Calu3 (cell line): ENCODE results near the gene PCNA. TPM values are rescaled to one million over a fixed set of nuclear protein-coding genes. Genes with fewer than 3 reads are reported as not detected.

ENCODE experiments used
- Bru-seq: library from RNA; stranded (reverse); fragments of 400-500 nt; gene quantifications from one replicate; lab custom pipeline; 2021; lab: Mats Ljungman, UMichigan
- BruChase-seq, 2 experiments: library from RNA; stranded (reverse); fragments of 400-500 nt; gene quantifications; one replicate each; lab custom pipeline; 2021; lab: Mats Ljungman, UMichigan
- BruUV-seq: library from RNA; stranded (reverse); fragments of 400-500 nt; replicated peaks from 2 replicates; lab custom pipeline; 2021; lab: Mats Ljungman, UMichigan
- CTCF ChIA-PET: fragments of 300-600 bp; sonication (Branson Sonifier 250); formaldehyde crosslinking; loops from one replicate; lab custom pipeline; 2022; ENCODE audit warnings: antibody characterized with exemption; lab: Charles Lee
- DNase-seq: peaks from one replicate; pipeline ENCODE4 v3.0.0; 2022
- H3K27ac Mint-ChIP-seq: one replicate; pipeline ENCODE4 v1.8.0; 2022; ENCODE audit warnings: mixed read lengths; ENCODE audit not compliant: unreplicated experiment
- H3K27me3 Mint-ChIP-seq: one replicate; pipeline ENCODE4 v1.8.0; 2022; ENCODE audit warnings: mixed read lengths; ENCODE audit not compliant: unreplicated experiment
- H3K36me3 Mint-ChIP-seq: one replicate; pipeline ENCODE4 v1.8.0; 2022; ENCODE audit warnings: mild to moderate bottlenecking, moderate library complexity, mixed read lengths; ENCODE audit not compliant: insufficient read depth, unreplicated experiment
- H3K4me1 Mint-ChIP-seq: one replicate; pipeline ENCODE4 v1.8.0; 2022; ENCODE audit warnings: mild to moderate bottlenecking, low read depth, mixed read lengths; ENCODE audit not compliant: unreplicated experiment
- H3K4me3 Mint-ChIP-seq: one replicate; pipeline ENCODE4 v1.8.0; 2022; ENCODE audit warnings: mild to moderate bottlenecking, low read depth, moderate library complexity, mixed read lengths; ENCODE audit not compliant: unreplicated experiment
- H3K9me3 Mint-ChIP-seq: one replicate; pipeline ENCODE4 v1.8.0; 2022; ENCODE audit warnings: low read depth, mixed read lengths; ENCODE audit not compliant: unreplicated experiment
- CTCF ChIP-seq: fragments of 200-600 bp; IDR thresholded peaks from one replicate; pipeline ENCODE4 v1.8.0; 2022; ENCODE audit warnings: antibody characterized with exemption; ENCODE audit not compliant: unreplicated experiment
- intact Hi-C: fragments of 100-400 bp; cut with micrococcal nuclease; formaldehyde crosslinking; loops from one replicate; pipeline ENCODE4 v1.10.0; 2022; ENCODE audit not compliant: unreplicated experiment
- long read RNA-seq: library from polyadenylated mRNA; stranded (forward); transcript quantifications from one replicate; pipeline ENCODE4 v2.0.0, GENCODE V29; 2022
- total RNA-seq: library from RNA; stranded (reverse); gene quantifications from 2 replicates; pipeline ENCODE4 v1.2.3, GENCODE V29; 2022

The PCNA gene
- total RNA-seq = 102 and 116 TPM in 2 replicates
- Bru-seq, nascent RNA = percentile 80 among the genes with signal in this experiment
- BruChase-seq, experiment 1, labeled RNA remaining after a 6-hour chase = percentile 96 among the genes with signal in this experiment
- percentile 90 among the genes with signal in this experiment for BruChase-seq, experiment 2, labeled RNA remaining after a 2-hour chase
- long read RNA-seq, transcript PCNA-201 (6 exons, 1,344 nt) = major isoform, 91 of 109 reads
- long read RNA-seq, transcript PCNA-202 (7 exons, 1,359 nt) = minor isoform, 10 of 109 reads
- long read RNA-seq, partial matches to known transcripts = 7 of 109 reads
- long read RNA-seq, other reads (novel, unspliced or antisense) = 1 of 109 reads

GRCh38 chr20:5119435-5120184, at the start of gene PCNA:
PCNA (minus strand) TSS chr20:5119958; CDS start chr20:5119798, 160 bp downstream.
- BruUV-seq = no TSS peak
- H3K27ac Mint-ChIP-seq = peak within 1 kb of the TSS; percentile 36
- peaks cover 21% of the 10 kb centered on the region for H3K36me3 Mint-ChIP-seq
- no peaks in the 10 kb centered on the region for H3K27me3 Mint-ChIP-seq
- H3K4me3 Mint-ChIP-seq = peak within 1 kb of the TSS; percentile 81
- CTCF ChIA-PET = interaction anchor here (0.6 to 1.5 kb wide), 3 partner anchors 73 to 971 kb away, joined by 3 to 4 read pairs (median 4); no protein-coding TSS in a partner anchor
- peaks cover 17% of the 10 kb centered on the region for H3K4me1 Mint-ChIP-seq
- no peaks in the 10 kb centered on the region for H3K9me3 Mint-ChIP-seq
- TF ChIP-seq CTCF = no peak
- peak; percentile 91 for DNase-seq
- intact Hi-C loops = no loop called here

GRCh38 chr20:5168651-5169396, 49.1 kb upstream of the PCNA start:
- no peak for TF ChIP-seq CTCF
- intact Hi-C loops = no loop called here
- no peaks in the 10 kb centered on the region for H3K9me3 Mint-ChIP-seq
- no peak for DNase-seq
- no peak overlapping the region for H3K4me3 Mint-ChIP-seq
- peaks cover 7% of the 10 kb centered on the region for H3K4me1 Mint-ChIP-seq
- H3K27ac Mint-ChIP-seq = no peak overlapping the region
- no TSS peak for BruUV-seq
- H3K27me3 Mint-ChIP-seq = no peaks in the 10 kb centered on the region
- H3K36me3 Mint-ChIP-seq = no peaks in the 10 kb centered on the region
- CTCF ChIA-PET = no interaction called here

DNA sequence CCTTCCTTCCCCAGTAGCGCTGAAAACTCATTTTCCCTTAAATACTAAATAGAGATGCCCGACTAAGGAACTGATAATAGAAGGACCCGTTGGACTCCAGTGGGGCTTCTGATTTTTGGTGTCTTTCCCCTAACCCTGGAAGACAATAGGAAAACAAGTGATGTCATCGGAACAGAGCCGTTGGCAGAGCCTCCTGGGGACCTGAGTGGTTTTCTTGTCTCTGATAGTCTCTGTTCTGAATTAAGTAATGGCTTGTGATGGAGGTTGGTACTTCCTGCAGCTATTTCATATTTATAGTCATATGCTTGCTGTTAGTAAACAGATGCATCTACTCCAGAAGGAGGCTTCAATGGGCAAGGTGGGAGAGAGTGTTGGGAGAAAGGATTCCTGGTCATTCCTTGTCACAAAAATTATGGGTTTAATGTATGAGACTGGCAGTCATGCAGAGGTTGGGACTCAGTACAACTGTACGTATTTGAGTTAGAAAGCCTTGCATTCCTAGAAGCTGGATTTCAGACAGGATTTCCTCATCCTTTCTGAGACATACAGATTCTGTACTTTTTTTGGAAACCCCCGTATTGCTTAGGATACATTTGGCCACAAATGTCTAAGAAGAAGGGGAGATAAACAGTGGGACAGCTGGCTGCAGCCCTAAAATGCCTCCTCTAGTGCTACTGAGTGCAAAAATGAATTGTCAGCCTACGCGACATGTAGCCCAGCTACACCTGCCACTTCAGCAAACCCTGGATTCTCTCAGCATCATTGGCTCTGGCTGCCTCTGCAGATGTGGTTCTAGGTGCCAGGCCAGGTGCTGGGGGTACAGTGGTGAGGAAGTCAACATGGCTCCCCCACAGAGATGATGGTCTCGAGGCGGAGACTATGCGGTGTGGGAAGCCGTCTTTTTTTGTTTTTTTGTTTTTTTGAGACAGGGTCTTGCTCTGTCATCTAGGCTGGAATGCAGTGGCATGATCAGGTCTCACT, 45.2 kb upstream of the PCNA start:
- TF ChIP-seq CTCF = no peak
- H3K27ac Mint-ChIP-seq = no peak overlapping the region
- no TSS peak for BruUV-seq
- H3K9me3 Mint-ChIP-seq = no peaks in the 10 kb centered on the region
- H3K4me1 Mint-ChIP-seq = peaks cover 7% of the 10 kb centered on the region
- CTCF ChIA-PET = interaction anchor here (0.6 kb wide), 2 partner anchors 114 to 709 kb away, joined by 5 to 6 read pairs; no protein-coding TSS in a partner anchor
- DNase-seq = no peak
- H3K4me3 Mint-ChIP-seq = no peak overlapping the region
- no peaks in the 10 kb centered on the region for H3K27me3 Mint-ChIP-seq
- H3K36me3 Mint-ChIP-seq = no peaks in the 10 kb centered on the region
- intact Hi-C loops = no loop called here
